HG03575 (cell line): ENCODE results near the gene GRB7.
"Not testable (repeated sequence)": the region's sequence is repeated elsewhere in the genome, so short reads cannot be mapped to it uniquely, and the experiment has no call there.

Source experiments
- ATAC-seq: cut with Tn5 transposase; IDR thresholded peaks from one replicate; pipeline ENCODE4 v1.9.1; 2021; ENCODE audit not compliant: unreplicated experiment, insufficient number of reproducible peaks, low FRiP score; ENCODE audit errors: extremely low read depth

Gene GRB7

DNA sequence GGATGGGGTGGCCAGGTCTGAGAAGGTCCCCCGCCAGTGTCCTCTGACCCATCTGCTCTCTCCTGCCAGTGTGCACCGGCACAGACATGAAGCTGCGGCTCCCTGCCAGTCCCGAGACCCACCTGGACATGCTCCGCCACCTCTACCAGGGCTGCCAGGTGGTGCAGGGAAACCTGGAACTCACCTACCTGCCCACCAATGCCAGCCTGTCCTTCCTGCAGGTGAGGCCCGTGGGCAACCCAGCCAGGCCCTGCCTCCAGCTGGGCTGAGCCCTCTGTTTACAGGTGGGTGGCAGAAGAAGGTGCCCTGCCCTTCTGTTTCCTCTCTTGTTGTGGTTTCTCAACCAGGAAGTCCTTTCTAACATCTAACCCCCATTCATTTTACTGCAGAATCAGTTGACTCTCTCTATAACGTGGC is 30.8 kb upstream of the GRB7 start:
- no peak for ATAC-seq

DNA sequence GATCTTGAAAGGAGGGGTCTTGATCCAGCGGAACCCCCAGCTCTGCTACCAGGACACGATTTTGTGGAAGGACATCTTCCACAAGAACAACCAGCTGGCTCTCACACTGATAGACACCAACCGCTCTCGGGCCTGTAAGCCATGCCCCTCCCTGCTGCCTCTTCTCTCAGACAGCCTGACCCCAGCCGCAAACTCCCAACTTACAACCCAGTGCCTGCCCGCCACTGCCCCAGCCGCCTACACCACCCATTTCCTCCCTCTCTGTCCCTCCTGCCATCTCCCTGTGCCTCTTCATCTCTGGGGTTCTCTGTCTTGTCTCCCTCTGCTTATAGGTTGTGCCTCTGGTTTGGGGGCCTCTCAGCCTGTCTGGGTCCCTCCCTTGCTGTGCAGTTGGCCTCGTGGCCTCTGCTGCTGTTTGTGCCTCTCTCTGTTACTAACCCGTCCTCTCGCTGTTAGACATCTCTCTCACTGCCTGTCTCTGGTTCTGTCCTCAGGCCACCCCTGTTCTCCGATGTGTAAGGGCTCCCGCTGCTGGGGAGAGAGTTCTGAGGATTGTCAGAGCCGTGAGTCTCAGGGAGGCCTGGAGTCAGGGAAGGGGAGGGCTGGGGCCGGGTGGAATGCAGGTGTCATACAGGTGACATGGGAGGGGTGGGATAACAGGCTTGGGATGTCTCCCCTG is 28.3 kb upstream of the GRB7 start:
- ATAC-seq, result no peak

- ATAC-seq, result no peak
Observed at GRCh38 chr17:39709998-39710964, 27.5 kb upstream of the GRB7 start.

- ATAC-seq, result not testable (repeated sequence)
Observed at GRCh38 chr17:39711071-39711470, 26.7 kb upstream of the GRB7 start.

- ATAC-seq, result no peak
Observed at GRCh38 chr17:39711851-39712250, 25.9 kb upstream of the GRB7 start.

GRCh38 chr17:39714234-39714633 is 23.5 kb upstream of the GRB7 start:
- ATAC-seq, result no peak

- no peak for ATAC-seq
Observed at GRCh38 chr17:39715375-39716072, 22.2 kb upstream of the GRB7 start.

- ATAC-seq, result no peak
Observed at GRCh38 chr17:39716073-39716818, 21.5 kb upstream of the GRB7 start.

DNA sequence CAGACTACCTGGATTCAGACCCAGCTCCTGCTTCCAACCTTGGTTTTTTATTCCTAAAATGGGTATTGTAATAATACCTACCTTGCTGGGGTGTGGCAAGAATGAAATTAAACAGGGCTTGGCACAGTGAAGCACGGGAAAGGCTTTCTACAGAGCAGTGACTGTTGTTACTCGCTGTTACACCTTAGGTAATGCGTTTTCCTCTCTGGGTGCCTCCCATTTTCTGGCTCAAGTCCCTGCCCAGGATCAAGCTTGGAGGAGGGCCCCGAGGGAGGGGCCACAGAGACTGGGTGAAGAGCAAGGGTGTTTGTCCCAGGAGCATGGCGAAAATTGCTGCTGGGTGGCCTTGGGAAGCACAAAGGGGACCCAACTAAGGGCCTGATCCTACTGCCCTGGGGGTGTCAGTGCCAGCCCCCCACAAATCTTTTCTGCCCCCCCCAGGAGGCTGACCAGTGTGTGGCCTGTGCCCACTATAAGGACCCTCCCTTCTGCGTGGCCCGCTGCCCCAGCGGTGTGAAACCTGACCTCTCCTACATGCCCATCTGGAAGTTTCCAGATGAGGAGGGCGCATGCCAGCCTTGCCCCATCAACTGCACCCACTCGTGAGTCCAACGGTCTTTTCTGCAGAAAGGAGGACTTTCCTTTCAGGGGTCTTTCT is 20.7 kb upstream of the GRB7 start:
- ATAC-seq, result no peak

DNA sequence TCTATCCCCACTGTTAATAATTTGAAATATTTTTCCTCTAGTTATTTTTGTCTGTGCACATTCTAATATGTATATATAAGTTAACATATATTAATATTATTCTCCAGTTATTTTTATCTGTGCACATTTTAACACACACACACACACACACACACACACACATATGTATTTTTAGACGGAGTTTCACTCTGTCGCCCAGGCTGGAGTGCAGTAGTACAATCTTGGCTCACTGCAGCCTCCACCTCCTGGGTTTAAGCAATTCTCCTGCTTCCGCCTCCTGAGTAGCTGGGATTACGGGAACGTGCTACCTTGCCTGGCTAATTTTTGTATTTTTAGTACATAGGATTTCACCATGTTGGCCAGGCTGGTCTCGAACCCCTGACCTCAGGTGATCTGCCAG is 20.1 kb upstream of the GRB7 start:
- ATAC-seq, result no peak

DNA sequence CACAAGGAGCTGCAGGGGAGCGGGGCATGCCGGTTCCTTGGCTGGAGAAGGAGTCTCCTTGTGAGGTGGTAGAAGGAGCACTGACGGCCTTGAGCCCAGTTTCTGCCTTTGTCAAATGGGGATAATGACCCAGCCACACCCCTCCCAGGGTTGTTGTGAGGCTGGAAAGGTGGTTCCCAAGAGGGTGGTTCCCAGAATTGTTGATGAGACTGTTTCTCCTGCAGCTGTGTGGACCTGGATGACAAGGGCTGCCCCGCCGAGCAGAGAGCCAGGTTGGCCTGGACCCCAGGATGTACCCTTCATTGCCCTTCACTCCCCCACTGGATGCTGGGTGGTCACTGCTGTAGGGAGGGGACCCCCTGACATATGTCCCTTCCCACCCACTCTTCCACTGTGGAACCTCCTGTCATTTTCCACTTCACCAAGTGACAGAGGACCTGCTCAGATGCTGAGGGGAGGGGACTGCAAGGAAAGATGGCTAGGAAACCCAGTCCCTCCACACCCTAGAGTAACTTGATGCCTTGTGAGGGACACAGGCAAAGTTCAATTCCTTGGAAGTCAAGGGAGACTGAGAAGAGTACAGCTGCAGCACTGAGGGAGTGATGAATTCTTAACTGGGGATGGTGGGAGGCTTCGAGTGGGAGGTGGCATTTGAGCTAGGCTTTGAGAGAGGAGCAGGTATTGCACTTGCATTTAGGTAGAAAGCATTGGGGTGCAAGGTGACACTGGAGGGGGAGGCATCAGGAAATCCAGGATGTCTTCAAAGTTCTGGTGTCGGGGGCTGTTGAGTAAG is 18.0 kb upstream of the GRB7 start:
- ATAC-seq, result no peak

GRCh38 chr17:39722104-39722503 is 15.6 kb upstream of the GRB7 start:
- no peak for ATAC-seq

DNA sequence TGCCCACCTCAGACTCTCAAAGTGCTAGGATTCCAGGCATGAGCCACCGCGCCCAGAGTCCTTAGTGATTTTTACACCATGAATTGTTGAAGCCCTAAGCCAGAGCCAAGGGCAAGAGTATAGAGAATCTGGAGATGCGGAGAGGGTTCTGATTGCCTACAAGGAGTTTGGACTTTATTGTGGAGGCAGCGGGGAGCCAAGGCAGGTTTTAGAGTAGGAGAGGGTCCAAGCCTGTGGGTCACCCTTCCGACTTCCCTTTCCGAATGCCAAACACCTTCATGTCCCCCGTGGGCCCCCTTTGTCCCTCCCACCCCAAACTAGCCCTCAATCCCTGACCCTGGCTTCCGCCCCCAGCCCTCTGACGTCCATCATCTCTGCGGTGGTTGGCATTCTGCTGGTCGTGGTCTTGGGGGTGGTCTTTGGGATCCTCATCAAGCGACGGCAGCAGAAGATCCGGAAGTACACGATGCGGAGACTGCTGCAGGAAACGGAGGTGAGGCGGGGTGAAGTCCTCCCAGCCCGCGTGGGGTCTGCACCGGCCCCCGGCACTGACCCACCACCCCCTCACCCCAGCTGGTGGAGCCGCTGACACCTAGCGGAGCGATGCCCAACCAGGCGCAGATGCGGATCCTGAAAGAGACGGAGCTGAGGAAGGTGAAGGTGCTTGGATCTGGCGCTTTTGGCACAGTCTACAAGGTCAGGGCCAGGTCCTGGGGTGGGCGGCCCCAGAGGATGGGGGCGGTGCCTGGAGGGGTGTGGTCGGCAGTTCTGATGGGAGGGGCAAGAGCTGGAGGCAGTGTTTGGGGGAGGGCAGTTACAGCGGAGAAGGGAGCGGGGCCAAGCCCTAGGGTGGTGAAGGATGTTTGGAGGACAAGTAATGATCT is 14.5 kb upstream of the GRB7 start:
- no peak for ATAC-seq

DNA sequence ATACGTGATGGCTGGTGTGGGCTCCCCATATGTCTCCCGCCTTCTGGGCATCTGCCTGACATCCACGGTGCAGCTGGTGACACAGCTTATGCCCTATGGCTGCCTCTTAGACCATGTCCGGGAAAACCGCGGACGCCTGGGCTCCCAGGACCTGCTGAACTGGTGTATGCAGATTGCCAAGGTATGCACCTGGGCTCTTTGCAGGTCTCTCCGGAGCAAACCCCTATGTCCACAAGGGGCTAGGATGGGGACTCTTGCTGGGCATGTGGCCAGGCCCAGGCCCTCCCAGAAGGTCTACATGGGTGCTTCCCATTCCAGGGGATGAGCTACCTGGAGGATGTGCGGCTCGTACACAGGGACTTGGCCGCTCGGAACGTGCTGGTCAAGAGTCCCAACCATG is 13.0 kb upstream of the GRB7 start:
- no peak for ATAC-seq

- not testable (repeated sequence) for ATAC-seq
Observed at GRCh38 chr17:39725923-39726322, 11.8 kb upstream of the GRB7 start.

DNA sequence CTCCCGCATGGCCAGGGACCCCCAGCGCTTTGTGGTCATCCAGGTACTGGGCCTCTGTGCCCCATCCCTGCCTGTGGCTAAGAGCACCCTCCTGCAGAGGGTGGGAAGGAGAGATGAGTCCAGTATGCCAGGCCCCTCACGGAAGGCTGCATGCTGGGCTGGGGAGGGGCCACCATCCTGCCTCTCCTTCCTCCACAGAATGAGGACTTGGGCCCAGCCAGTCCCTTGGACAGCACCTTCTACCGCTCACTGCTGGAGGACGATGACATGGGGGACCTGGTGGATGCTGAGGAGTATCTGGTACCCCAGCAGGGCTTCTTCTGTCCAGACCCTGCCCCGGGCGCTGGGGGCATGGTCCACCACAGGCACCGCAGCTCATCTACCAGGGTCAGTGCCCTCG is 11.1 kb upstream of the GRB7 start:
- ATAC-seq, result no peak

DNA sequence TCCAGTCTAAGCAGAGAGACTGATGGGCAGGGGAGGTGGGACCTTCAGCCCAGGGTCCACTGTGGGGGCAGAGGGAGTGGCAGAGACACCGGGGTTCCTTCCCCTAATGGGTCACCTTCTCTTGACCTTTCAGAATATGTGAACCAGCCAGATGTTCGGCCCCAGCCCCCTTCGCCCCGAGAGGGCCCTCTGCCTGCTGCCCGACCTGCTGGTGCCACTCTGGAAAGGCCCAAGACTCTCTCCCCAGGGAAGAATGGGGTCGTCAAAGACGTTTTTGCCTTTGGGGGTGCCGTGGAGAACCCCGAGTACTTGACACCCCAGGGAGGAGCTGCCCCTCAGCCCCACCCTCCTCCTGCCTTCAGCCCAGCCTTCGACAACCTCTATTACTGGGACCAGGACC is 10.2 kb upstream of the GRB7 start:
- no peak for ATAC-seq
